HEK293 (cell line): ENCODE measurements around the gene MLXIPL.

ENCODE experiments used
- CTCF ChIA-PET: fragments of 350-600 bp; formaldehyde crosslinking; extraction: SDS; loops from one replicate; lab custom pipeline; 2021; ENCODE audit warnings: antibody characterized with exemption; lab: Yijun Ruan, JAX
- POLR2A ChIA-PET: fragments of 300-600 bp; formaldehyde crosslinking; extraction: SDS; loops from one replicate; lab custom pipeline; 2020; ENCODE audit warnings: antibody characterized with exemption, inconsistent platforms; lab: Yijun Ruan, JAX
- H3K27ac ChIP-seq: fragments of 200-500 bp; sonication (Bioruptor generic); 2 replicates; pipeline ENCODE4 v1.5.1; 2014; ENCODE audit warnings: low read depth, low read length, control low read depth, inconsistent platforms; ENCODE audit errors: extremely low read depth
- H3K36me3 ChIP-seq, 2 experiments: fragments of 200-500 bp in 1 of 2; sonication (Bioruptor generic) in 1 of 2; 1 replicate in 1 of 2; 2 replicates in 1 of 2; pipeline ENCODE4 v1.5.1; 2014 to 2017; ENCODE audit warnings: inconsistent platforms in 2 of 2, low read length in 2 of 2; ENCODE audit not compliant: control insufficient read depth in 2 of 2, insufficient read depth in 1 of 2
- H3K4me1 ChIP-seq: fragments of 200-500 bp; sonication (Bioruptor generic); 2 replicates; pipeline ENCODE4 v1.5.1; 2014; ENCODE audit warnings: mild to moderate bottlenecking, low read length, inconsistent platforms; ENCODE audit not compliant: control insufficient read depth, insufficient read depth
- H3K4me3 ChIP-seq: 2 replicates; pipeline ENCODE4 v1.5.1; 2011; ENCODE audit warnings: low read depth, mild to moderate bottlenecking, control low read depth, low read length, moderate library complexity
- H3K9me3 ChIP-seq: fragments of 200-500 bp; sonication (Bioruptor generic); 2 replicates; pipeline ENCODE4 v1.5.1; 2014; ENCODE audit warnings: low read depth, low read length, inconsistent platforms; ENCODE audit not compliant: control insufficient read depth, insufficient read depth
- BCL11B ChIP-seq: fragments of 450-650 bp; formaldehyde crosslinking; IDR thresholded peaks from 2 replicates; pipeline ENCODE4 v1.5.1; 2016; ENCODE audit warnings: low read depth, missing biosample characterization, missing genetic modification characterization
- BCL6B ChIP-seq: fragments of 450-650 bp; formaldehyde crosslinking; IDR thresholded peaks from 2 replicates; pipeline ENCODE4 v1.5.1; 2017; ENCODE audit warnings: missing biosample characterization, missing genetic modification characterization
- HOXC10 ChIP-seq: sonication (generic); formaldehyde crosslinking; IDR thresholded peaks from 2 replicates; pipeline ENCODE4 v1.8.1; 2023; ENCODE audit warnings: mild to moderate bottlenecking, missing genetic modification reagents
- INSM2 ChIP-seq: fragments of 450-650 bp; formaldehyde crosslinking; IDR thresholded peaks from 2 replicates; pipeline ENCODE4 v1.5.1; 2016; ENCODE audit warnings: missing biosample characterization, missing genetic modification characterization
- KLF16 ChIP-seq: fragments of 450-650 bp; formaldehyde crosslinking; IDR thresholded peaks from 2 replicates; pipeline ENCODE4 v1.5.1; 2017; ENCODE audit warnings: missing biosample characterization, missing genetic modification characterization
- KLF17 ChIP-seq: fragments of 450-650 bp; formaldehyde crosslinking; IDR thresholded peaks from 2 replicates; pipeline ENCODE4 v1.5.1; 2016; ENCODE audit warnings: missing biosample characterization, missing genetic modification characterization
- MYNN ChIP-seq: fragments of 450-650 bp; formaldehyde crosslinking; IDR thresholded peaks from 2 replicates; pipeline ENCODE4 v1.5.1; 2016; ENCODE audit warnings: missing biosample characterization, missing genetic modification characterization, borderline replicate concordance
- OVOL3 ChIP-seq: fragments of 450-650 bp; formaldehyde crosslinking; IDR thresholded peaks from 2 replicates; pipeline ENCODE4 v1.5.1; 2016; ENCODE audit warnings: missing biosample characterization, missing genetic modification characterization
- SCRT1 ChIP-seq: fragments of 450-650 bp; formaldehyde crosslinking; IDR thresholded peaks from 2 replicates; pipeline ENCODE4 v1.5.1; 2016; ENCODE audit warnings: missing biosample characterization, missing genetic modification characterization, borderline replicate concordance
- SP2 ChIP-seq: fragments of 450-650 bp; formaldehyde crosslinking; IDR thresholded peaks from 2 replicates; pipeline ENCODE4 v1.5.1; 2016; ENCODE audit warnings: missing biosample characterization, missing genetic modification characterization
- TCF7L2 ChIP-seq: IDR thresholded peaks from 2 replicates; pipeline ENCODE4 v1.6.1; 2011; ENCODE audit warnings: low read depth, mild to moderate bottlenecking, inconsistent platforms, low read length, moderate library complexity, borderline replicate concordance
- TSHZ1 ChIP-seq: fragments of 450-650 bp; formaldehyde crosslinking; IDR thresholded peaks from 2 replicates; pipeline ENCODE4 v1.5.1; 2016; ENCODE audit warnings: missing biosample characterization, missing genetic modification characterization, borderline replicate concordance
- YY1 ChIP-seq: fragments of 450-650 bp; formaldehyde crosslinking; IDR thresholded peaks from 2 replicates; pipeline ENCODE4 v1.5.1; 2018; ENCODE audit warnings: missing biosample characterization, missing genetic modification characterization
- YY2 ChIP-seq: fragments of 450-650 bp; formaldehyde crosslinking; IDR thresholded peaks from 2 replicates; pipeline ENCODE4 v1.5.1; 2016; ENCODE audit warnings: missing biosample characterization, missing genetic modification characterization
- ZBTB1 ChIP-seq: fragments of 450-650 bp; formaldehyde crosslinking; IDR thresholded peaks from 2 replicates; pipeline ENCODE4 v1.5.1; 2016; ENCODE audit warnings: missing biosample characterization, missing genetic modification characterization
- ZBTB8A ChIP-seq: fragments of 450-650 bp; formaldehyde crosslinking; IDR thresholded peaks from 2 replicates; pipeline ENCODE4 v1.5.1; 2016; ENCODE audit warnings: missing biosample characterization, missing genetic modification characterization
- ZEB2 ChIP-seq: fragments of 450-650 bp; formaldehyde crosslinking; IDR thresholded peaks from 2 replicates; pipeline ENCODE4 v1.5.1; 2016; ENCODE audit warnings: missing biosample characterization, missing genetic modification characterization
- ZNF140 ChIP-seq: fragments of 450-650 bp; formaldehyde crosslinking; IDR thresholded peaks from 2 replicates; pipeline ENCODE4 v1.5.1; 2016; ENCODE audit warnings: missing biosample characterization, missing genetic modification characterization
- ZNF174 ChIP-seq: fragments of 450-650 bp; formaldehyde crosslinking; IDR thresholded peaks from 2 replicates; pipeline ENCODE4 v1.5.0; 2017; ENCODE audit warnings: missing biosample characterization, mild to moderate bottlenecking, missing genetic modification characterization
- ZNF19 ChIP-seq: fragments of 450-650 bp; formaldehyde crosslinking; IDR thresholded peaks from 2 replicates; pipeline ENCODE4; 2016; ENCODE audit warnings: missing biosample characterization, missing genetic modification characterization, low read depth
- ZNF311 ChIP-seq: fragments of 450-650 bp; formaldehyde crosslinking; IDR thresholded peaks from 2 replicates; pipeline ENCODE4 v1.5.1; 2017; ENCODE audit warnings: missing biosample characterization, missing genetic modification characterization, borderline replicate concordance
- ZNF426 ChIP-seq: fragments of 450-650 bp; formaldehyde crosslinking; IDR thresholded peaks from 2 replicates; pipeline ENCODE4 v1.5.1; 2017; ENCODE audit warnings: missing biosample characterization, missing genetic modification characterization, mild to moderate bottlenecking, inconsistent platforms, moderate library complexity
- ZNF433 ChIP-seq: fragments of 450-650 bp; formaldehyde crosslinking; IDR thresholded peaks from 2 replicates; pipeline ENCODE4 v1.5.1; 2016; ENCODE audit warnings: missing biosample characterization, missing genetic modification characterization, low read depth
- ZNF449 ChIP-seq: fragments of 450-650 bp; formaldehyde crosslinking; IDR thresholded peaks from 2 replicates; pipeline ENCODE4 v1.5.1; 2017; ENCODE audit warnings: missing biosample characterization, mild to moderate bottlenecking, missing genetic modification characterization, moderate library complexity
- ZNF585B ChIP-seq: fragments of 450-650 bp; formaldehyde crosslinking; IDR thresholded peaks from 2 replicates; pipeline ENCODE4 v1.5.1; 2016; ENCODE audit warnings: missing biosample characterization, missing genetic modification characterization
- ZNF600 ChIP-seq: fragments of 450-650 bp; formaldehyde crosslinking; IDR thresholded peaks from 2 replicates; pipeline ENCODE4 v1.5.1; 2016; ENCODE audit warnings: missing biosample characterization, missing genetic modification characterization
- ZNF624 ChIP-seq: fragments of 450-650 bp; formaldehyde crosslinking; IDR thresholded peaks from 2 replicates; pipeline ENCODE4 v1.5.1; 2017; ENCODE audit warnings: missing biosample characterization, missing genetic modification characterization
- ZNF707 ChIP-seq: fragments of 450-650 bp; formaldehyde crosslinking; IDR thresholded peaks from 2 replicates; pipeline ENCODE4 v1.5.1; 2016; ENCODE audit warnings: missing biosample characterization, missing genetic modification characterization
- ZSCAN30 ChIP-seq: fragments of 450-650 bp; IDR thresholded peaks from 2 replicates; pipeline ENCODE4 v1.5.1; 2018; ENCODE audit warnings: missing biosample characterization, mild to moderate bottlenecking, missing genetic modification characterization, moderate library complexity

MLXIPL gene

GRCh38 chr7:73623798-73624668 is at the start of gene MLXIPL:
Gene MLXIPL (minus strand): TSS chr7:73624522. CDS start chr7:73624492, 30 bp downstream.
- Histone ChIP-seq H3K9me3 (no peaks in the 10 kb centered on the region), H3K4me1 (no peaks in the 10 kb centered on the region), H3K4me3 (peak within 1 kb of the TSS; percentile 58), H3K36me3 (no peaks in the 10 kb centered on the region), H3K27ac (peak within 1 kb of the TSS; percentile 57; the same call in 1 of the 2 replicates)
- ChIA-PET POLR2A (interaction anchor here (0.6 to 1.1 kb wide), 7 partner anchors 11 to 117 kb away, joined by 3 to 7 read pairs (median 3); partner anchors contain the start of genes ABHD11 and BAZ1B), CTCF (interaction anchor here (0.6 to 2.4 kb wide), 3 partner anchors 17 to 111 kb away, joined by 3 to 10 read pairs (median 9); no protein-coding TSS in a partner anchor)
- TF ChIP-seq ZNF311 (tag by site-specific recombination) (no peak), ZNF707 (no peak), ZBTB1 (tag by site-specific recombination) (no peak), INSM2 (tag by site-specific recombination) (no peak), BCL11B (no peak), MYNN (tag by site-specific recombination) (no peak), ZNF433 (tag by site-specific recombination) (no peak), ZEB2 (tag by site-specific recombination) (no peak), OVOL3 (no peak), YY1 (tag by site-specific recombination) (peak; percentile 33; the same call in 1 of the 2 replicates), KLF17 (tag by site-specific recombination) (peak; percentile 22; the same call in 1 of the 2 replicates), TCF7L2 (no peak), ZNF624 (tag by site-specific recombination) (no peak), YY2 (tag by site-specific recombination) (0 out of 2 replicates have a peak, but pooled peaks have one; percentile 15), ZNF426 (tag by site-specific recombination) (no peak), ZBTB8A (no peak), ZNF600 (tag by site-specific recombination) (no peak), ZSCAN30 (tag by site-specific recombination) (peak; percentile 53; the same call in 1 of the 2 replicates), ZNF19 (no peak), TSHZ1 (tag by site-specific recombination) (no peak), HOXC10 (CRISPR knock-in tag) (no peak), SCRT1 (tag by site-specific recombination) (no peak), KLF16 (0 out of 2 replicates have a peak, but pooled peaks have one; percentile 7), ZNF174 (tag by site-specific recombination) (no peak), BCL6B (tag by site-specific recombination) (no peak), ZNF449 (tag by site-specific recombination) (no peak), ZNF585B (no peak), SP2 (tag by site-specific recombination) (peak; percentile 26; the same call in 1 of the 2 replicates), ZNF140 (tag by site-specific recombination) (no peak)
